Medulla oblongata (tissue), 1 donor: ENCODE data around the gene VPS51.
"Not testable (repeated sequence)": the region's sequence is repeated elsewhere in the genome, so short reads cannot be mapped to it uniquely, and the experiment has no call there.

Source experiments
- DNase-seq: peaks from one replicate; pipeline ENCODE4 v3.0.0-alpha.2; 2015; ENCODE audit errors: extremely low spot score

VPS51 gene

GRCh38 chr11:65134240-65134951 is 38.4 kb downstream of the VPS51 start, which contains the start of gene SYVN1:
SYVN1 (minus strand) TSS chr11:65134519; CDS start chr11:65133601, 918 bp downstream.
- peak; percentile 95 for DNase-seq

- DNase-seq = peak; percentile 94
Measured at GRCh38 chr11:65134952-65135632, 39.1 kb downstream of the VPS51 start.

- no peak for DNase-seq
Measured at GRCh38 chr11:65135633-65136145, 39.7 kb downstream of the VPS51 start.

GRCh38 chr11:65136515-65137096 is 40.6 kb downstream of the VPS51 start:
- no peak for DNase-seq

- DNase-seq = no peak
Measured at GRCh38 chr11:65141896-65142494, 46.0 kb downstream of the VPS51 start.

- no peak for DNase-seq
Measured at GRCh38 chr11:65147352-65148075, 51.5 kb downstream of the VPS51 start.

- DNase-seq = no peak
Measured at GRCh38 chr11:65148657-65149056, 52.6 kb downstream of the VPS51 start.

- DNase-seq = not testable (repeated sequence)
Measured at GRCh38 chr11:65150131-65150508, 54.1 kb downstream of the VPS51 start.

- DNase-seq = peak; percentile 91
Measured at GRCh38 chr11:65150509-65151299, 54.7 kb downstream of the VPS51 start.

- DNase-seq = no peak
Measured at GRCh38 chr11:65151331-65151899, 55.4 kb downstream of the VPS51 start.

GRCh38 chr11:65152122-65152521 is 56.1 kb downstream of the VPS51 start:
- peak; percentile 50 for DNase-seq

- DNase-seq = no peak
Measured at GRCh38 chr11:65156256-65156655, 60.2 kb downstream of the VPS51 start.

GRCh38 chr11:65156926-65157325 is 60.9 kb downstream of the VPS51 start:
- no peak for DNase-seq

- DNase-seq = no peak
Measured at GRCh38 chr11:65157336-65157735, 61.3 kb downstream of the VPS51 start.

GRCh38 chr11:65159012-65159411 is 63.0 kb downstream of the VPS51 start:
- no peak for DNase-seq

- no peak for DNase-seq
Measured at GRCh38 chr11:65160643-65161042, 64.6 kb downstream of the VPS51 start.
